IMR-90 (cell line): ENCODE data around the gene SOX5. TPM values are rescaled to one million over a fixed set of nuclear protein-coding genes. Genes with fewer than 3 reads are reported as not detected.

Experiments used
- ATAC-seq: fragments of 200-7000 bp; cut with Tn5 transposase; 2 replicates; pipeline ENCODE4 v1.9.1; 2020; ENCODE audit warnings: low read depth, mild to moderate bottlenecking, moderate library complexity
- BruUV-seq: library from RNA; stranded (reverse); fragments of 400-500 nt; replicated peaks from 2 replicates; lab custom pipeline; 2021; lab: Mats Ljungman, UMichigan
- CTCF ChIA-PET: fragments of 300-600 bp; formaldehyde crosslinking; extraction: SDS; loops from one replicate; lab custom pipeline; 2021; ENCODE audit warnings: antibody characterized with exemption; lab: Yijun Ruan, JAX
- POLR2A ChIA-PET: fragments of 300-600 bp; sonication (Branson Sonifier 250); formaldehyde crosslinking; loops from one replicate; lab custom pipeline; 2022; ENCODE audit warnings: antibody characterized with exemption; ENCODE audit not compliant: unreplicated experiment; lab: Charles Lee
- DNase-seq: peaks from one replicate; pipeline ENCODE4 v3.0.0; 2013
- H2AFZ ChIP-seq: replicated peaks from 2 replicates; pipeline ENCODE3; 2013; ENCODE audit warnings: low read length, mild to moderate bottlenecking; ENCODE audit not compliant: poor library complexity
- H2AK5ac ChIP-seq: 2 replicates; pipeline ENCODE4 v1.6.1; 2013; ENCODE audit warnings: low read depth, low read length, inconsistent platforms
- H2AK9ac ChIP-seq: replicated peaks from 2 replicates; pipeline ENCODE3; 2013; ENCODE audit warnings: mild to moderate bottlenecking, low read depth, low read length, moderate library complexity; ENCODE audit not compliant: poor library complexity
- H2BK120ac ChIP-seq: 2 replicates; pipeline ENCODE4 v1.6.1; 2013; ENCODE audit warnings: low read depth, low read length, inconsistent platforms
- H2BK15ac ChIP-seq: 3 replicates; pipeline ENCODE4 v1.6.1; 2013; ENCODE audit warnings: low read depth, low read length, inconsistent platforms
- H2BK20ac ChIP-seq: 2 replicates; pipeline ENCODE4 v1.6.1; 2013; ENCODE audit warnings: low read depth, mild to moderate bottlenecking, inconsistent platforms, low read length, moderate library complexity
- H2BK5ac ChIP-seq: 2 replicates; pipeline ENCODE4 v1.6.1; 2013; ENCODE audit warnings: mild to moderate bottlenecking, low read depth, low read length, inconsistent platforms; ENCODE audit not compliant: poor library complexity, severe bottlenecking
- H3K14ac ChIP-seq: replicated peaks from 2 replicates; pipeline ENCODE4 v1.6.1; 2013; ENCODE audit warnings: low read depth, low read length, inconsistent platforms
- H3K18ac ChIP-seq: 2 replicates; pipeline ENCODE4 v1.6.1; 2013; ENCODE audit warnings: low read depth, low read length, control low read depth
- H3K23ac ChIP-seq: 2 replicates; pipeline ENCODE4 v1.6.1; 2013; ENCODE audit warnings: low read depth, low read length, inconsistent platforms
- H3K27ac ChIP-seq: 2 replicates; pipeline ENCODE4 v1.5.1; 2013; ENCODE audit warnings: mild to moderate bottlenecking, control low read depth, low read length; ENCODE audit not compliant: insufficient read depth
- H3K27me3 ChIP-seq: 2 replicates; pipeline ENCODE4 v1.6.1; 2013; ENCODE audit warnings: low read length; ENCODE audit not compliant: control insufficient read depth, insufficient read depth
- H3K36me3 ChIP-seq: 2 replicates; pipeline ENCODE4 v1.6.1; 2013; ENCODE audit warnings: low read length, mixed read lengths; ENCODE audit not compliant: control insufficient read depth, insufficient read depth
- H3K4ac ChIP-seq: 2 replicates; pipeline ENCODE4 v1.6.1; 2013; ENCODE audit warnings: low read depth, low read length, inconsistent platforms
- H3K4me1 ChIP-seq: 2 replicates; pipeline ENCODE4 v1.6.1; 2013; ENCODE audit warnings: low read length, mixed read lengths; ENCODE audit not compliant: control insufficient read depth, insufficient read depth
- H3K4me2 ChIP-seq: 2 replicates; pipeline ENCODE4 v1.6.1; 2013; ENCODE audit warnings: low read depth, mild to moderate bottlenecking, control low read depth, low read length, moderate library complexity
- H3K4me3 ChIP-seq: 2 replicates; pipeline ENCODE4 v1.5.1; 2013; ENCODE audit warnings: low read depth, mild to moderate bottlenecking, control low read depth, low read length, moderate library complexity; ENCODE audit not compliant: insufficient read depth
- H3K56ac ChIP-seq: 2 replicates; pipeline ENCODE4 v1.6.1; 2013; ENCODE audit warnings: low read length, inconsistent platforms; ENCODE audit not compliant: insufficient read depth; ENCODE audit errors: extremely low read depth
- H3K79me1 ChIP-seq, 2 experiments: 2 replicates each; pipeline ENCODE4 v1.6.1; 2013; ENCODE audit warnings: low read length in 2 of 2, inconsistent platforms in 1 of 2, low read depth in 1 of 2
- H3K9ac ChIP-seq: 2 replicates; pipeline ENCODE4 v1.6.1; 2013; ENCODE audit warnings: low read depth, low read length, control low read depth
- H3K9me1 ChIP-seq: 2 replicates; pipeline ENCODE4 v1.6.1; 2013; ENCODE audit warnings: low read length, inconsistent platforms; ENCODE audit not compliant: insufficient read depth
- H3K9me3 ChIP-seq: 2 replicates; pipeline ENCODE4 v1.6.1; 2013; ENCODE audit warnings: low read length; ENCODE audit not compliant: control insufficient read depth, insufficient read depth
- H4K20me1 ChIP-seq: 2 replicates; pipeline ENCODE4 v1.6.1; 2013; ENCODE audit warnings: low read length, inconsistent platforms; ENCODE audit not compliant: insufficient read depth
- H4K5ac ChIP-seq: 2 replicates; pipeline ENCODE4 v1.6.1; 2013; ENCODE audit warnings: mild to moderate bottlenecking, low read depth, low read length, control low read depth
- H4K8ac ChIP-seq, 2 experiments: 2 replicates each; pipeline ENCODE4 v1.6.1; 2013; ENCODE audit warnings: low read depth in 2 of 2, low read length in 2 of 2, control low read depth in 1 of 2, inconsistent platforms in 1 of 2
- H4K91ac ChIP-seq: 2 replicates; pipeline ENCODE4 v1.6.1; 2013; ENCODE audit warnings: low read depth, low read length, inconsistent platforms; ENCODE audit not compliant: insufficient read depth
- NFE2L2 ChIP-seq: fragments of 150-350 bp; IDR thresholded peaks from 2 replicates; pipeline ENCODE4 v1.6.1; 2016; ENCODE audit warnings: low read depth, mild to moderate bottlenecking, low read length
- RAD21 ChIP-seq: IDR thresholded peaks from 2 replicates; pipeline ENCODE4 v1.6.1; 2012; ENCODE audit warnings: low read length, improper control_type of control experiment
- RCOR1 ChIP-seq: IDR thresholded peaks from 2 replicates; pipeline ENCODE4 v1.6.1; 2012; ENCODE audit warnings: mild to moderate bottlenecking, low read length, improper control_type of control experiment; ENCODE audit not compliant: insufficient replicate concordance
- WGBS, 2 experiments: methylation state at CpG; one replicate each; pipeline versions ENCODE4 v1.1.5 to v1.1.7; 2013; ENCODE audit warnings: missing lambda C conversion rate in 2 of 2; ENCODE audit not compliant: insufficient read length in 1 of 2; ENCODE audit errors: extremely low coverage in 2 of 2; 5-methylcytosine and 5-hydroxymethylcytosine counted together
- dilution Hi-C: fragments of 300-500 bp; cut with HindIII; formaldehyde crosslinking; loops from one replicate; pipeline ENCODE4 v1.14.3; 2018; ENCODE audit warnings: low sequenced_read_pairs; ENCODE audit not compliant: unreplicated experiment
- in situ Hi-C: fragments of 300-500 bp; cut with MboI; formaldehyde crosslinking; loops from 3 replicates; pipeline ENCODE4 v1.14.3; 2019; ENCODE audit warnings: low sequenced_read_pairs, inconsistent platforms, mixed read lengths
- intact Hi-C: fragments of 100-400 bp; cut with micrococcal nuclease; formaldehyde crosslinking; loops from 2 replicates; pipeline ENCODE4 v1.10.0; 2022
- polyA plus RNA-seq, 3 experiments: library from polyadenylated mRNA; depleted of rRNA; stranded (reverse); fragments of >200 nt; gene quantifications; 2 replicates each; pipeline ENCODE4 v1.2.3, GENCODE V29; 2012; ENCODE audit warnings: low replicate concordance in 1 of 3
- total RNA-seq: library from RNA; depleted of rRNA; stranded (reverse); fragments of >200 nt; gene quantifications from 2 replicates; pipeline ENCODE4 v1.2.3, GENCODE V29; 2012

SOX5 gene
- total and polyA plus RNA-seq, 2 of the 4 experiments (the other 2 are of a cell fraction), result 1.1 to 13.1 TPM

- no peak overlapping the region for H3K56ac ChIP-seq
- H3K14ac ChIP-seq, result no peak overlapping the region
- no peak overlapping the region for H3K18ac ChIP-seq
- no peak overlapping the region for H2AFZ ChIP-seq
- ChIA-PET POLR2A (no interaction called here), CTCF (no interaction called here)
- H3K36me3 ChIP-seq, result no peaks in the 10 kb centered on the region
- no peak overlapping the region for H3K4me3 ChIP-seq
- H3K9ac ChIP-seq, result no peak overlapping the region
- H2BK5ac ChIP-seq, result no peak overlapping the region
- no peak overlapping the region for H2BK20ac ChIP-seq
- H2AK5ac ChIP-seq, result no peak overlapping the region
- H3K9me3 ChIP-seq, result no peaks in the 10 kb centered on the region
- WGBS, 2 experiments, result no CpG with 5 or more reads among the region's 1 CpG
- H3K23ac ChIP-seq, result no peak overlapping the region
- H3K4me1 ChIP-seq, result no peaks in the 10 kb centered on the region
- H3K9me1 ChIP-seq, result no peaks in the 10 kb centered on the region
- no peak overlapping the region for H2AK9ac ChIP-seq
- no peak overlapping the region for H4K91ac ChIP-seq
- intact Hi-C loops (no loop called here), dilution Hi-C loops (no loop called here), in situ Hi-C loops (no loop called here)
- DNase-seq (no peak), ATAC-seq (no peak)
- no peak overlapping the region for H3K4me2 ChIP-seq
- no peak overlapping the region for H2BK120ac ChIP-seq
- H4K5ac ChIP-seq, result no peak overlapping the region
- no peak overlapping the region for H4K8ac ChIP-seq
- TF ChIP-seq RAD21, result no peak
- no peak for TF ChIP-seq RCOR1
- no peak for TF ChIP-seq NFE2L2
- H3K79me1 ChIP-seq, result no peaks in the 10 kb centered on the region
- H4K20me1 ChIP-seq, result no peaks in the 10 kb centered on the region
- H2BK15ac ChIP-seq, result no peak overlapping the region
- no peak overlapping the region for H3K27ac ChIP-seq
- no peaks in the 10 kb centered on the region for H3K27me3 ChIP-seq
- H3K4ac ChIP-seq, result no peak overlapping the region
- no TSS peak for BruUV-seq
Measured at GRCh38 chr12:23941780-23942179, 7.7 kb downstream of the SOX5 start.
